GM19455 (cell line): Measurements from ENCODE around the gene SLC1A3.
A peak's percentile ranks its signal among the peaks of the same experiment; 100 is the strongest.

Experiments
- ATAC-seq: cut with Tn5 transposase; IDR thresholded peaks from one replicate; pipeline ENCODE4 v1.9.1; 2021; ENCODE audit not compliant: unreplicated experiment

Gene SLC1A3

DNA sequence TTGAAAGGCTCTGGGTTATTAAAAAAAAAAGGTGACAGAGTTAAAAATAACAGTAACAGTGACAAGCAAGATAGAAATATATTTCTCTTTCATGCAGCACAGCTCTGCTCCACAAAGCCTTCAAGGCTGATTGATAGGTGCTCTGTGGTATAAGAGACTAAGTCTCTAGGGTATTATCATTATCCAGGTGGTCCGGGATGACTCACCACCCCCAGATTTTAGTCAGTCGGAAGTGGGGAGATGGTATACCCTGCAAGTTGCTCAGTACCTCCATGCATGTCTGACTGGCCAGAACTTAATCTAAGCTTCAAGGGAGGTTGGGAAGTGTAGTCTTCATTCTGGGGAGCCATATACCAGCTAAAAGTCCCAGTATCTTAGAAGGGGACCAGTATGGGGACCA is 76.1 kb downstream of the SLC1A3 start:
- ATAC-seq, result no peak

DNA sequence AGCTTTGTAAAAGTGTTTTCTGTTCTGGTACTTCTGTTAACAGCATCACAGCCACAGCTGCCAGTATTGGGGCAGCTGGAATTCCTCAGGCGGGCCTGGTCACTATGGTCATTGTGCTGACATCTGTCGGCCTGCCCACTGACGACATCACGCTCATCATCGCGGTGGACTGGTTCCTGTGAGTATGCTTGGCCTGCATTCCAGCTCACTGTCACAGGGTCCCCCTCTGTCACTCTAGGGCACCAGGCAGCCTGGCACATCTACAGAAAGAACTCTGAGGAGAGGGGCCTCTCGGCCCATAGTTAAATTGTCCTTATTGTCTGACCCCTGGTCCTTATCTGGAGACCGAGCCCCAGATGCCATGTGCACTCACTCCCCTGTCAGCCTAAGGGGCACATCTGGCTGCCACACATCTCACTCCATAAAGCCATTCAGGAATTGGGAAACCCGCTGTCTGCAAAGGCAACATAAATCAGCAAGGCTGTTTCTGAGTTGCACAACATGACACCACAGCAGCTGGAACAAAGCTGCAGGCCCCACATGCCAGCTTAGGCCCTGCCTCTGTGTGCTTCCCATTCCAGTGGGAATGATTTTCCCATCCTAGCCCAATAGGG is 77.5 kb downstream of the SLC1A3 start:
- no peak for ATAC-seq

DNA sequence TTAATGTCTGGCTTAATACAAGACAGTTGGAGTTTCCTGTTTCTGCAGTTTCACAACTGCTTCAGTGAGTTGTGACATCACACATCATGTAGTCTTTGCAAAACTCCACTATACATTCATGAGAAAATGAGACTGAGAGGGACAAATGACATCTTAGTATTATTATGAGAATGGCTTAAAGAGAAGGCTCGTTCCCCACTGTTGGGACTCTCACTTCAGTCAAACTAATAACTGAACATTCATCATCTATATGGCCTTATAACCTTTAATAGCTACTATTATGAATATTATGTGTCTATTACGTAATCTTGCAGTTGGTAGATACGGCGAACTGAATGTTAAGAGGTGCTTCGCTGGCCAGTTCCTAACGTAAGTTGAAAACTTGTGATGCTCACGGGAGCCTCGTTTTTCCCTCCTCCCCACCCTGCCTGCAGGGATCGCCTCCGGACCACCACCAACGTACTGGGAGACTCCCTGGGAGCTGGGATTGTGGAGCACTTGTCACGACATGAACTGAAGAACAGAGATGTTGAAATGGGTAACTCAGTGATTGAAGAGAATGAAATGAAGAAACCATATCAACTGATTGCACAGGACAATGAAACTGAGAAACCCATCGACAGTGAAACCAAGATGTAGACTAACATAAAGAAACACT is 79.4 kb downstream of the SLC1A3 start:
- no peak for ATAC-seq

DNA sequence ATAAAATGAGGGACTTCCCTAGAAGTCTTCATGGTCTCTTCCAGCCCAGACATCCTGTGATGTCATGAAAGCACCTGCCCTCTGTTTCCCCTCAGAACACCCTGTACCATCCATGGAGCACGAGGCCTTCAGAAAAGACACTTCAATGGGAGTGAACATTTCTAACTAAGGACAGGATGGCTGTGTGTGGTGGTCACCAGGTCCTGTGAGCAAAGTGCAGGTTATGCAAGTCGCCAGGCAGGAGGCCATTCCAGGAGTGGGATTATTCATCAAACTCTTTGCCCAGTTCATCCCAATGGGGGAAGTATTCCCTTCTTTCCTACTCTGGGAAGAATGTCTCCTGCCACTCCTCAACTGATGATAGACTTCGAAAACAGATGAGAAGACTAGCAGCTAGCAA is 80.5 kb downstream of the SLC1A3 start:
- ATAC-seq, result no peak

DNA sequence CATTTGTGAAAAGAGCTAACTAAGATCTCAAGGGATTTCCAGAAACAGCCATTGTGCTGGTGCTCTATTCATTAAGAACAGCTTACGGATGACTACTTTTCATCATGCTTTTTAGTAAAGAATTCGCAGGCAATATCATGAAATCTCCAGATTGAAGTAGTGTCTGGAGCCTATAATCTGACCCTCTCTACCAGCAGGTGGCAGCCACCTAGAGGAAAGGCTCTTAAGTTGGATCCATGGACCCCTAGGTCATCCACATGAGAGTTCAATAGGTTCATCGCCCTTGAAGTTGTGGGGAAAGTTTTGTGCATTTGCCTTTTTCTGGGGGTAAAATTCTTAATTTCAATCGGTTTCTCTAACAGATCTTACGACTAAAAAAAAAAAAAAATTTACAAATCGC is 82.3 kb downstream of the SLC1A3 start:
- ATAC-seq, result no peak

DNA sequence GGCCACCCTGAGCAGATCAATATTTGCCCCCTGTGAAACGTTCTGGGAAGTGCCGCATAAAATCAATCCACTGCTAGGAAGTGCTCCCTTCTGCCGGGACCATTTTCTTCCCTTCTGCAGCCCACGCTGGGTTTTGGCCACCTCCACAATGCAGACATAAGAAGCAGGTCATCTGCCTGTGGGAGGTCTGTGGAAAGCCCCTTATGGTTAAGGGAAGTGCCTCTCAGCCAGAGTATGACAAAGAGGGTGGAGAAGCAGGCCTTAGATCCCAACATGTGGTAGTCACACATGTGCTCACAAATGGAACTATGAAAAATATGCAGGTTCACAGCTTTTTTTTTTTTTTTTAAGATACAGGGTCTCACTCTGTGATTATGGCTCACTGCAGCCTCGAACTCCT is 82.8 kb downstream of the SLC1A3 start:
- ATAC-seq, result no peak

DNA sequence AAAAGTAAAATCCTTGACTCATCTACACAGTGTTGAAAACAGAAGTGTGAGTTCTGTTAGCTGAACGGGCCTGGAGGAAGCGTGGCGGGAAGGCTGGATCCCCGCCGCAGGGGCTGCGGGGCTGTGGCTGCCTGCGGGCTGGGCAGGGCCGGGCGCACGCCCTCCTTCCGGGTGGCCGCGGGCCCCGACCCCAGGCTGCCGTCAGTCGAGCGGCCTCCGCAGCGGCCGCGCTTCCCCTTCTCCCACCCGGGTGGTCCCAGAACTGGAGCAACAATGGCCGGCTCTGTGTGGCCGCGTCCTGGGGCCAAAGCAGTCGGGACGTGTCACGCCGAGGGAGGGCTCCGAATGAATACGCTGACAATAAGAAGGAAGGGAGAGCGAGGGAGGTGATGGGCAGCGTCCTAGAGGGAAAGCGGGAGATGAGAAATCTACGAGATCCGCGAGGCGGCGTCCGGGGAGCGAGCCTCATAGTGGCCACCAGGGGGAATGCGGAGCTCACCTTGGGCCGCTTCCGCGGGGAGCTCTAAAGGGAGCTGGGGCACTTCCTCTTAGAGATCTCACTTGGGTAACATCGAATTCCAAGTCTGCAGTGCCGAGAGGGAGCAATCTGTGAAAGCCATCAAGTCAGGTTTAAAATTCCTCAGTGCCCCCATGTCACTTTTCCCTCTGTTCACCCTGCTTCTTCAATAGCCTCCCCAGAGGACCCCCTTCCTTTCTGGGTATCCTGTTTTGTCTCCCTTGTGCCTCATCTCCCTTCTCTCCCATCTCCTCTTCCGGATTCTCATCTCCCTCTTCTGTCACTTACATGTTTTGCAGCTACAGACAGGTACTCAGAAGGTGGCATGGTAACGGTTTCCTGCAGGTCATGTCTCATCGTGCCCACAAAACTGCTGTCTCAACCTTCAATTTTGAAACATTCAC is 83.9 kb downstream of the SLC1A3 start:
- ATAC-seq, result peak; percentile 89

DNA sequence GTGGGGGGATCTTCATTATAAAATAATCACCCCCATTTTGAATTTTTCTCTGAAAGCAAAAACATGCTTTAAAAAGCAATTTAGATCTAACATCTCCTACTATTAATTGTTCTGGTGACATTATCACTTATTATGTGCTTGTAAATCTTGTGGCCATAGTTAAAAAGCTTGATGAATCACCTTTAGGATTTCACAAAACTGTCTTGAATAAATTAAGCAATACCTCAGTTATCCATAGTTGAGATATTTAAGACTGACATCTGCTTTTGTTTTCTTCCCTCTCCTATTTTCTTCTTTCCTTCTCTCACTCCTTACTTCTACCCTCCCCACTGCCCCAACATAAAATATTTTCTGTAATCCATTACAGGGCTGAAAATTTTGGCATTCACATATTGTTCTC is 84.8 kb downstream of the SLC1A3 start:
- ATAC-seq, result no peak

DNA sequence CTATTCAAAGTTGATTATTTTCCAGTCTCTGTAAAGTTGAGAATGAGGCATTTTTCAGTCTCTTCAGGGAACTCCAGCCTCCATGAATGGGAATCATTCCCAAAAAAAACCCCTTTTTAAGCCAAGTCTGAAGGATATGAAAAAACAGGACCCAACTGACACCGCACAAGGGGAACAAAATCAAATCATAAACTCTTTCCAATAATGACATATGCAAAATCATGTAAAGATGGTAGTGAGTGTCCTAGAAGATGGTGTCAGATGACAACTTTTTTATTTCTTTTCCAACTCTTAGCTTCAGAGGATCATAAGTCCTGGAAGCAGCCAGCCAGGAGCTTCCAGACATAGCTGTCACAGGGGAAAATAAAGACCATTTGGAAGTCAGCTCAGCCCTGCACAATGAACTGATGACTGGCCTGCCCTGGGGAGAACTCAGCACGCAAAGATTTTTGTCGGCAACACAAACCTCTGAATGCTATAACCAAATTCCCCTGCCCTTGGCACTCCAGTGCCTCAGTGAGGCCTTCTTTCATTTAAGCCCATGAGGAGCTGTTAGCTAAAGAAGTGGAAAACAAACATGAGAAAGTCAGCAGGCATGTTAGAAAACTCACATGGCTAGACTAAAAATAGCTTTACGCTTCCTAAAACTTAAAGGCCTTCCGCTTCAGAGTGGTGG is 85.4 kb downstream of the SLC1A3 start:
- no peak for ATAC-seq

DNA sequence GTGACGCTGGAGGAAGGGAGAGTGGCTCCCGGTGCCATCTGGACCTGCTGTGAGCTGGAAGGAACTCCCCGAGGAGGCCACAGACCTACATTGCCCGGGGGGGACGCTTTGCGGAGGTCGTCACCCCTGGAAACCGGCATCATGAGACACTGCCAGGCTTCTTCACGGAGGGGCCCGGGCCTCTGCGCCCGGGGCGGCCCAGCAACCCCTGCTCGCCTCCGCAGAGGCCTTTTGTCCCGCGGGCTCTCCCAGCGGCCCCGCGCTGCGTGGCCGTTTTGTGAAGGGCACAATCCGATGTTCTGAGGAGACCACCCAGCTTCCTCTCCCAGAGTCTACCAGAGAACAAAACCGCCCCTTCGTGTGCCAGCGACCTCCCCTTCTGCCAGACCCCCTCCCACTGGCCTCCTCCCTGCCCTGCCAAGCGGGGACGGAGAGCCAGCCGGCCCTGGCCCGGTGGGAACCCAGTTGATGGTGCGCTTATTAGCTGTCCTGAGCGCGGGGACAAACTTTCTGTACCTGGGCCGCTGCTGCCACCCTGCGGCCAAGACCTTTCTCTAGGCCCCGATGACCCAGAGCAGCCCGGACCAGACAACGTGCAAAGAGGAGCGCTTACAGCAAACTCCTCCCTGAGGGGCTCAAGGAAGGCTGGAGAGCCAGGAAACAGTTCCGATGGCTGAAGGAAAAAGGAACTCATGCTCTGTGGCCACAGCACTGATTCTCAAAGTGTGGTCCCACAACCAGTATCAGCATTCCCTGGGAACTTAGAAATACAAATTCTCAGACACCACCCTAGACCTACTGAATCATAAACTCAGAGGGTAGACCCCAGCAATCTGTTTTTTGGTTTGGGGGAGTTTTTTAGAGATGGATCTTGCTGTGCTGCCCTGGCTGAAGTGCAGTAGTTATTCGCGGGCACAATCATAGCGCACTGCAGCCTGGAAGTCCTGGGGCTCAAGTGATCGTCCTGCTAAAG is 86.7 kb downstream of the SLC1A3 start:
- ATAC-seq, result peak; percentile 56

DNA sequence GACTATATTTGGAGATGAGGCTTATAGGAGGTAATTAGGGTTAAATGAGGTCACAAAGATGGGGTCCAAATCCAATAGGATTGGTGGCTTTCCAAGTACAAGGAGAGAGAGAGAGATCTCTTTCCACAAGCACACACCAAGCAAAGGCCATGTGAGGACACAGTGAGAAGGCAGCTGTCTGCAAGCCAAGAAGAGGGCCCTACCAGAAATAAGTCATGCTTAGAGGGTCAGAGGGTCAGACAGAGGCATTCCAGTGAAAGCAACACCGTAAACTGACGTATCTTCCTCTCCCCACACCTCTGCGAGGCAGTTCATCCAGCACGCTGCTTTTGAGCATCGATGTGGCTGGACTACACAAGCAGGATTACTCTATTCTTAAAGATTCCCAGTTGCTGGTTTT is 87.9 kb downstream of the SLC1A3 start:
- ATAC-seq, result no peak

DNA sequence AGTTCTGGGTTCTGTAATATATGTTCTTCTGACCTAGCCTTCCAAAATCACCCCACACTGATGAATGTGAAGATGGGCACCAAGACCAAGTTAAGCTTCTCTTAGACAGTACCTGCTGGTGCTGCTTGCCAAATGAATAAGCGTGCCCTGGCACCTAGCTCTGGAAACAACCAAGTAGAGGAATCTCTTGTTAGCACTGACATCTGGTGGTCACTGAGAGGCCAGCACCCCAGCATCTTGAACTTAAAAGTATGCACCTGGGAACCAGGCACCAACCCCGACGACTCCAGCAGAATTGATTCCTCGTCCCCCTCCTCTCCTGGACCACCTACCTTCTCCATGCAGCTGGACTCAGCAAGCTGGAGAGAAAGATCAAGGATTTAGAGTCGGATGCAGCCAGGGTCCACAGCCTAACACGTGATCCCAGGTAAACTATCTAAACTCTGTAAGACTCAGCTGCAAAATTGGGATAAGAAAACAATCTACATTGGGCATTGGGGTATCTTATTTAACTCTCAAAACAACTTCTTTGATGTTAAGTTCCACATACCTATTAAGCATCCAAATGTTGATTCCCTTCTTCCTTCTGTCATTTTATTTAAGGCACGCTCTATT is 89.8 kb downstream of the SLC1A3 start:
- ATAC-seq, result no peak

DNA sequence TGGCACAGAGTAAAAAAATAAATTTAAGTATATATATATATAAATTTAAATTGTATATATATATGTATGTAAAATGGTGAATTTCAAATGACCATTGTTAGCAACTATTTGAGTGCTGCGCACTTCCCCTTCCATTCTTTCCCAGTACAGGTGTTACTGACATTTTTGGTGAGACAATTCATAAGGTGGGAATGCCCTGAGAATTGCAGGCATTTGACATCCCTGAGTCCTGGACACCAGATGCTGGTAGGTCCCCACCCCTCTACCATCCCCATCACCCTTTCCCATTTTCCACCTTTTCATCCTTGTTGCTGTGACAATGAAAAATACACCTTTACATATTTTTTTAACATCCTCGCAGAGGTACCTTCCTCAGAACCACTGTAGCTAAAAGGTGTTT is 91.6 kb downstream of the SLC1A3 start:
- no peak for ATAC-seq

DNA sequence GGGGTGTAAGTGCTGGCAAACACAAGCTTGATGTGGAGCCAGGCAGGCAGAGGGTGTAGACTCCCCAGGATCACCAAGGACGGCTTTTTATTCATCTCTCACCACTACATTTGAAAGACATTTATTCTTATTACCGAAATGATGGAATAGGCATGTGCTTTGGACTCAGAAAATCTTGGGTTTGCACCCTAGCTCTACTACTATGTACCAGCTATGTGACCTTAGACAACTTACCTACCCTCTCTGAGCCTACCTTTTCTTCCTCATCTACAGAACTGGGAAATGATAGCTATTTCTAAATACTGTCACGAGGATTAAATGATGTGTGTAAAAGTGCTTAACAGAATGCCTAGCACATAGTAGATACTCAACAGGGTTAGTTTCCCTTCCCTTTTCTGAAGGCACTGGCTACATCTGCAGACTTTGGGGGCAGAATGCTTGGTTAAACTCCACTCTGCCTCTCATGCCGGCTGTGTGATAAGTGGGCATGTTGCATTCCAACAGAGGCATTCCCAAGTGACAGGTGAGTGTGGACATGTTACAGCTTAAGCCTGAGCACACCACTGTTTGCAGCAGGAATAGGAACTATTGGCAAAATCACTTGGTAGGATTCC is 94.8 kb downstream of the SLC1A3 start:
- peak; percentile 80 for ATAC-seq

DNA sequence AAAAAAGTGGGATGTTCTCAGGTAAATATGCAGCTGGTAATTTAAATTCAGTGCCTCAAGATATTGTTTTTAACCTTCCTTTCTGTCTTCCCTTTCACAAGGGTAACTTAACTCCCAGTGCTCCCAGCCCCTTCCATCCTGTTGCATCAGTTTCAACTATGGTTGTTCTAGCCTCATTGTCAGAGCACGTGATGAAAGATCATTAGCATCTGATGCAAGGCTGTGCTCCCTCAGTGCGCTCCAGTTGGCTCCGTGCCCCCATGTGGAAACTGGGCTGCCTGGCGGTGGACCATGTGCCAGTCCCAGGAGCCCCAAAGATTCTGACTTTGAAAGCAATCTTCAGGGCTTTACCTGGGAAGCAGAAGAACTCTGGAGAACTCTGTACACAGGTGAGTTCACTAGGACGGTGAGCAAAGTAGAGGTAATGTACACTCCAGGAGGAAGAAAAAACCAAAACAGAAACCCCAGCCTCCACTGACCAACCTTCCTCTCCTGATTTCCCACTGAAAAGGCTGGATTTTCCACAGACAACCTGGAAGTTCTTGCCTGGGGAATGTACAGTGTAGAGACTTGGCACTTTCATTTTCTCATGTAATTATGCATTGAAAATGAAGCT is 96.9 kb downstream of the SLC1A3 start:
- no peak for ATAC-seq

DNA sequence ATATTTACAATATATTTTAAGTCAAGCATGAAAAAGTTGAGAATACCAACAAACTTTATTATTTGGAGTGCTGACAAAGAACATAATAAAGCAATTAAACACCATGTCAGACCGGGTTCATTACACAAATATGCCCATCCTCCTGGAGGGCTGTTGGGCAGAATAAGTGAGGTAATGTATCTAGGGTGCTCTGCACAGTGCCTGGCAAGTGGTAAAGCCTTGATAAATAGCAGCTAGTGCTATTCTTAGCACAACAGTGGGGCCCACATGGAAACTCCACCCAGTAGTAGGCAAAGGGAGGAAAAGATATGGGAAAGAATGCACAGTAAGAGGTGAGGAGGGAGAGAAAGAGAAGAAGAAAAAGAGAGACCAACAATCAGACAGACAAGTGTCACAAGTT is 97.7 kb downstream of the SLC1A3 start:
- ATAC-seq, result no peak

DNA sequence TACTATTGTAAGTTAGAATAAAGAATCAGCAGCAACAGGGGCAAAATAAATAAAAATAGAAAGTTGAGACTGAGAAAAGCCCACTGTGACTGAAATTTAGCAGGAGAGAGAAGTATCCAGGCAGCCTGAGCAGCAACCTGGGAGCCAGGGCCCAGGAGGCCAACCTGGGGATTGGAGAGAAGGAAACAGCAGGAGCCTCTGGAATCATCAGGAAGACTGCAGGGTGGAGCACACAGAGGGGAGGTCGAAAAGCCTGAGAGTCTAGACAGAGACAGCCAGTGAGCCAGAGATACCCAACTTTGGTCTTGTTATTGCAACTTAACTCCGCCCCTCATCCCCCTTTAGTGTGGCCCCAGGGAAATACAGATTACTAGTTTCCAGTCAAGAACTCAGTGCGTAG is 98.6 kb downstream of the SLC1A3 start:
- ATAC-seq, result no peak

DNA sequence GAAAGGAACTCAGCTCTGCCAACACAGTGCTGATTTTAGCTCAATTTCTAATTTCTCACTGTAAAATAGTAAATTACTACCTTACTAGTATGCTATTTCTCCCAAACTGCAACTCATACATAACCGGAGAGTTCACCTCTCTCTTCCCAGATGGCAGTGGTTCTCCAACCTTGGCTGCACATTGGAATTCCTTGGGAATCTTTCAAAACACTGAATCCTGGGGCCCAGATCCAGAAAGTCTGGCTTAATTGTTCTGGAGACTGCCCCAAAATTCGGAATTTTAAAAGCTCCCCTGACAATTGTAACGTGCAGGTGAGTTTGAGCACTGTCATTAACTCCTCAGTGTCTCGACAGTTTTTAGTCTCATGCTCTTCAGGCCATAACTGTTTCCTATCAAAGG is 100.3 kb downstream of the SLC1A3 start:
- no peak for ATAC-seq

DNA sequence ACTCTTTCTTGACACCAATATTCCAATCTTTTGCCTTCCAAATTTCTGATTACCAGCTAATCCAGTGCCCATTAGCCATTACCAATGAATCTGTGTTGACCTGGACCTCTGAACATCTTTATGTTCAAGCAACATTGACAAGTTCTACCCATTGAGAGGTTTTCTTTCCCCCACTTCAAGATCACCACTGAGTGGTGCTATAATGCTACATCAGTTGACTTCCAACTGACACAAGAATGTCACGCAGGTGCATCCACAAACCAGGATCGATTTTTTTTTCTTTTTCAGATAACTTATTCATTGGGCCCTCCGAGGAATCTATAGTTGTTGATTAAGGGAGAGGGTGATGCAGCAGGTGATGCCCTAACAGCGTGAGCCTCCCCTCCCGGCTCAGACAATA is 102.6 kb downstream of the SLC1A3 start:
- ATAC-seq, result no peak
